Endothelial cell of umbilical vein (primary cell): Measurements from ENCODE around the gene FHIP1B. TPM values are rescaled to one million over a fixed set of nuclear protein-coding genes. Genes with fewer than 3 reads are reported as not detected.

Source experiments
- BruUV-seq: library from RNA; stranded (reverse); fragments of 400-500 nt; replicated peaks from 2 replicates; lab custom pipeline; 2021; lab: Mats Ljungman, UMichigan
- CTCF ChIA-PET: fragments of 300-600, 350-600 bp; sonication (Branson Sonifier 250); formaldehyde crosslinking; loops from one replicate; lab custom pipeline; 2021; ENCODE audit warnings: antibody characterized with exemption, inconsistent platforms; lab: Charles Lee
- POLR2A ChIA-PET: fragments of 300-600, 350-600 bp; sonication (Branson Sonifier 250); formaldehyde crosslinking; loops from one replicate; lab custom pipeline; 2021; ENCODE audit warnings: antibody characterized with exemption, inconsistent platforms; lab: Charles Lee
- DNase-seq: peaks from one replicate; pipeline ENCODE4 v3.0.0-alpha.2; 2011; ENCODE audit warnings: low read depth, low spot score
- FAIRE-seq: peaks from 2 replicates; lab custom pipeline; 2011; peaks lifted over from hg19 to GRCh38; lab: Jason Lieb, UNC
- H2AFZ ChIP-seq: 2 replicates; pipeline ENCODE4 v1.6.0; 2012; ENCODE audit warnings: low read depth, low read length, control low read depth, inconsistent platforms
- H3K27ac ChIP-seq: 2 replicates; pipeline ENCODE4 v1.5.1; 2011; ENCODE audit warnings: low read depth, mild to moderate bottlenecking, control low read depth, low read length, moderate library complexity; ENCODE audit not compliant: insufficient read depth
- H3K27me3 ChIP-seq, 2 experiments: 2 replicates each; pipeline versions ENCODE4 v1.6.0 to v1.6.1; 2011; ENCODE audit warnings: low read length in 2 of 2, mixed read lengths in 1 of 2; ENCODE audit not compliant: control insufficient read depth in 2 of 2, insufficient read depth in 2 of 2
- H3K36me3 ChIP-seq, 2 experiments: 2 replicates in 1 of 2; 3 replicates in 1 of 2; pipeline ENCODE4 v1.5.1; 2011; ENCODE audit warnings: low read length in 2 of 2, mild to moderate bottlenecking in 1 of 2, moderate library complexity in 1 of 2; ENCODE audit not compliant: control insufficient read depth in 2 of 2, insufficient read depth in 2 of 2; ENCODE audit errors: extremely low read depth in 1 of 2
- H3K4me1 ChIP-seq: 3 replicates; pipeline ENCODE4 v1.5.1; 2011; ENCODE audit warnings: mild to moderate bottlenecking, low read length; ENCODE audit not compliant: control insufficient read depth, insufficient read depth; ENCODE audit errors: extremely low read depth
- H3K4me2 ChIP-seq: 2 replicates; pipeline ENCODE4 v1.6.1; 2011; ENCODE audit warnings: low read length, control low read depth, mixed read lengths; ENCODE audit not compliant: insufficient read depth
- H3K4me3 ChIP-seq, 3 experiments: fragments of 200-600 bp in 1 of 3; sonication (generic), shearing (Covaris generic) in 1 of 3; replicated peaks in 1 of 3; 2 replicates each; pipeline ENCODE4 v1.5.1; 2011 to 2016; ENCODE audit warnings: control low read depth in 3 of 3, low read length in 3 of 3, mild to moderate bottlenecking in 2 of 3, inconsistent platforms in 1 of 3, low read depth in 1 of 3, moderate library complexity in 1 of 3; ENCODE audit not compliant: insufficient read depth in 1 of 3
- H3K79me2 ChIP-seq: 2 replicates; pipeline ENCODE4 v1.6.0; 2012; ENCODE audit warnings: low read length, inconsistent platforms; ENCODE audit not compliant: control insufficient read depth, insufficient read depth
- H3K9ac ChIP-seq: replicated peaks from 2 replicates; pipeline ENCODE3; 2011; ENCODE audit warnings: low read length, control low read depth; ENCODE audit not compliant: insufficient read depth; ENCODE audit errors: extremely low read depth
- H3K9me1 ChIP-seq: replicated peaks from 3 replicates; pipeline ENCODE4 v1.6.0; 2011; ENCODE audit warnings: mild to moderate bottlenecking, low read length; ENCODE audit not compliant: control insufficient read depth, insufficient read depth; ENCODE audit errors: extremely low read depth
- H3K9me3 ChIP-seq: replicated peaks from 2 replicates; pipeline ENCODE4 v1.5.1; 2012; ENCODE audit warnings: low read length, inconsistent platforms; ENCODE audit not compliant: control insufficient read depth, insufficient read depth
- H4K20me1 ChIP-seq: replicated peaks from 2 replicates; pipeline ENCODE3; 2011; ENCODE audit warnings: mild to moderate bottlenecking, low read length; ENCODE audit not compliant: control insufficient read depth, insufficient read depth; ENCODE audit errors: extremely low read depth
- EZH2 ChIP-seq: IDR thresholded peaks from 2 replicates; pipeline ENCODE4 v1.6.1; 2012; ENCODE audit warnings: borderline replicate concordance, low read depth, mild to moderate bottlenecking, moderate library complexity, low read length, inconsistent platforms; ENCODE audit not compliant: severe bottlenecking
- FOS ChIP-seq: IDR thresholded peaks from 2 replicates; pipeline ENCODE4 v1.6.1; 2011; ENCODE audit warnings: mild to moderate bottlenecking, low read length, moderate library complexity, borderline replicate concordance; ENCODE audit not compliant: insufficient read depth
- GATA2 ChIP-seq: IDR thresholded peaks from 2 replicates; pipeline ENCODE4 v1.7.0; 2011; ENCODE audit warnings: low read depth, mild to moderate bottlenecking, moderate library complexity, mixed read lengths, low read length; ENCODE audit not compliant: insufficient read length, insufficient read depth
- JUN ChIP-seq: IDR thresholded peaks from 2 replicates; pipeline ENCODE4 v1.6.1; 2011; ENCODE audit warnings: borderline replicate concordance, low read depth; ENCODE audit not compliant: insufficient read length, insufficient read depth
- MYC ChIP-seq: IDR thresholded peaks from one replicate; pipeline ENCODE4 v1.6.1; 2011; ENCODE audit warnings: mild to moderate bottlenecking, low read depth, low read length
- POLR2A ChIP-seq: IDR thresholded peaks from 2 replicates; pipeline ENCODE4 v1.6.1; 2012; ENCODE audit warnings: low read depth, mild to moderate bottlenecking, control low read depth, low read length
- POLR2AphosphoS5 ChIP-seq: IDR thresholded peaks from 2 replicates; pipeline ENCODE4 v1.6.1; 2012; ENCODE audit warnings: low read depth, mild to moderate bottlenecking, control low read depth, low read length, moderate library complexity; ENCODE audit not compliant: insufficient read depth
- dilution Hi-C: fragments of 300-500 bp; cut with MboI; formaldehyde crosslinking; loops from one replicate; pipeline ENCODE4 v1.15.0; 2019; ENCODE audit warnings: low sequenced_read_pairs; ENCODE audit not compliant: extremely low pct_ligation_motif_present
- intact Hi-C: fragments of 100-400 bp; cut with micrococcal nuclease; formaldehyde crosslinking; loops from one replicate; pipeline ENCODE4 v1.10.0; 2022
- polyA plus RNA-seq, 4 experiments: library from polyadenylated mRNA; depleted of rRNA in 3 of 4; stranded (reverse) in 3 of 4; unstranded in 1 of 4; fragments of >200 nt; gene quantifications; 2 replicates each; pipeline versions ENCODE4 v1.2.1 to v1.2.3, GENCODE V29; 2011 to 2012; ENCODE audit warnings: missing spikeins in 1 of 4
- total RNA-seq: library from RNA; stranded (reverse); gene quantifications from 2 replicates; pipeline ENCODE4 v1.2.3, GENCODE V29; 2021
- TF ChIP-seq, protein P1 (sequence below), 2 donors: IDR thresholded peaks; 1 replicate in 1 of 2; 2 replicates in 1 of 2; pipeline ENCODE4 v1.5.1; 2011; ENCODE audit warnings: low read length in 2 of 2, mild to moderate bottlenecking in 2 of 2, moderate library complexity in 2 of 2, control low read depth in 1 of 2, inconsistent platforms in 1 of 2, low read depth in 1 of 2; ENCODE audit not compliant: insufficient read depth in 1 of 2; ENCODE audit errors: extremely low read depth in 1 of 2
- TF ChIP-seq, protein P2 (sequence below): IDR thresholded peaks from 2 replicates; pipeline ENCODE4 v1.6.1; 2011; ENCODE audit not compliant: insufficient read depth, insufficient read length

FHIP1B gene
- total and polyA plus RNA-seq, 2 donors (not counting 3 experiments of a cell fraction or from before 2014, with no cell fraction given) = 21.3 to 50.1 TPM

DNA sequence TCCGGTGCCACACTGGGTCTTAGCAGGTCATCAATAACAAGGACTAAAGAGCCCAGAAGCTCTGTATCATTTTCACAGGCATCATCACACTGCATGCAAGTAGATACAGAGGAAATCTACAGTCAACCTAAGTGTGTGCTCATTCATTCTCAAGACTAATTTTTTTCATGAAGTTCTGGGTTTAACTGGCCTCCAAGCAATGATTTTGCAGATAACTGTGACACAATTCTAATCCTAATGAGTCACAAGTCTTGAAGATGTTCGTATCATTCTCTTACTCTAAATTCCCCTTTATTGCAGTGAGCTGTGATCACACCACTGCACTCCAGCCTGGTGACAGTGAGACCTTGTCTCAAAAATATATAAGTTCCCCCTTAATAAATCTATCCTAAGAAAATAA is 33.0 kb downstream of the FHIP1B start:
- Histone ChIP-seq H3K9me3 (no peaks in the 10 kb centered on the region), H3K27me3 (no peaks in the 10 kb centered on the region), H3K36me3 (no peaks in the 10 kb centered on the region), H2AFZ (no peak overlapping the region), H3K4me3 (no peak overlapping the region), H3K9me1 (no peaks in the 10 kb centered on the region), H3K9ac (no peak overlapping the region), H3K4me2 (no peak overlapping the region), H4K20me1 (no peaks in the 10 kb centered on the region), H3K27ac (no peak overlapping the region), H3K79me2 (no peaks in the 10 kb centered on the region), H3K4me1 (no peaks in the 10 kb centered on the region)
- dilution Hi-C loops = no loop called here
- FAIRE-seq (no peak), DNase-seq (no peak)
- TF ChIP-seq JUN = no peak
- TF ChIP-seq FOS = no peak
- TF ChIP-seq EZH2 = no peak
- TF ChIP-seq POLR2A = no peak
- TF ChIP-seq MYC = no peak
- no peak for TF ChIP-seq POLR2AphosphoS5
- TF ChIP-seq, protein P1, sequence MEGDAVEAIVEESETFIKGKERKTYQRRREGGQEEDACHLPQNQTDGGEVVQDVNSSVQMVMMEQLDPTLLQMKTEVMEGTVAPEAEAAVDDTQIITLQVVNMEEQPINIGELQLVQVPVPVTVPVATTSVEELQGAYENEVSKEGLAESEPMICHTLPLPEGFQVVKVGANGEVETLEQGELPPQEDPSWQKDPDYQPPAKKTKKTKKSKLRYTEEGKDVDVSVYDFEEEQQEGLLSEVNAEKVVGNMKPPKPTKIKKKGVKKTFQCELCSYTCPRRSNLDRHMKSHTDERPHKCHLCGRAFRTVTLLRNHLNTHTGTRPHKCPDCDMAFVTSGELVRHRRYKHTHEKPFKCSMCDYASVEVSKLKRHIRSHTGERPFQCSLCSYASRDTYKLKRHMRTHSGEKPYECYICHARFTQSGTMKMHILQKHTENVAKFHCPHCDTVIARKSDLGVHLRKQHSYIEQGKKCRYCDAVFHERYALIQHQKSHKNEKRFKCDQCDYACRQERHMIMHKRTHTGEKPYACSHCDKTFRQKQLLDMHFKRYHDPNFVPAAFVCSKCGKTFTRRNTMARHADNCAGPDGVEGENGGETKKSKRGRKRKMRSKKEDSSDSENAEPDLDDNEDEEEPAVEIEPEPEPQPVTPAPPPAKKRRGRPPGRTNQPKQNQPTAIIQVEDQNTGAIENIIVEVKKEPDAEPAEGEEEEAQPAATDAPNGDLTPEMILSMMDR (IDR thresholded peaks at IDR 0.05; ENCODE audit: extremely low read depth in 1 of 2, insufficient read depth in 1 of 2, low read depth in 1 of 2, low read length in 2 of 2) = no peak
- TF ChIP-seq, protein P2, sequence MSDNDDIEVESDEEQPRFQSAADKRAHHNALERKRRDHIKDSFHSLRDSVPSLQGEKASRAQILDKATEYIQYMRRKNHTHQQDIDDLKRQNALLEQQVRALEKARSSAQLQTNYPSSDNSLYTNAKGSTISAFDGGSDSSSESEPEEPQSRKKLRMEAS = no peak
- TF ChIP-seq GATA2 = no peak
- ChIA-PET CTCF (interaction anchor here (1.2 to 1.6 kb wide), 2 partner anchors 14 to 161 kb away, joined by 4 to 5 read pairs; no protein-coding TSS in a partner anchor), POLR2A (no interaction called here)
- intact Hi-C loops = no loop called here
- BruUV-seq = no TSS peak
